CD4-positive, alpha-beta T cell treated with Interleukin-6 for 4 hours (primary cell): ENCODE results near the gene TOP2A.
"Not testable (repeated sequence)": the region's sequence is repeated elsewhere in the genome, so short reads cannot be mapped to it uniquely, and the experiment has no call there.

Source experiments
- DNase-seq: peaks from one replicate; pipeline ENCODE4 v3.0.0-alpha.2; 2020; ENCODE audit warnings: mixed read lengths

TOP2A gene

GRCh38 chr17:40431231-40431602, 13.5 kb upstream of the TOP2A start:
- DNase-seq: no peak

DNA sequence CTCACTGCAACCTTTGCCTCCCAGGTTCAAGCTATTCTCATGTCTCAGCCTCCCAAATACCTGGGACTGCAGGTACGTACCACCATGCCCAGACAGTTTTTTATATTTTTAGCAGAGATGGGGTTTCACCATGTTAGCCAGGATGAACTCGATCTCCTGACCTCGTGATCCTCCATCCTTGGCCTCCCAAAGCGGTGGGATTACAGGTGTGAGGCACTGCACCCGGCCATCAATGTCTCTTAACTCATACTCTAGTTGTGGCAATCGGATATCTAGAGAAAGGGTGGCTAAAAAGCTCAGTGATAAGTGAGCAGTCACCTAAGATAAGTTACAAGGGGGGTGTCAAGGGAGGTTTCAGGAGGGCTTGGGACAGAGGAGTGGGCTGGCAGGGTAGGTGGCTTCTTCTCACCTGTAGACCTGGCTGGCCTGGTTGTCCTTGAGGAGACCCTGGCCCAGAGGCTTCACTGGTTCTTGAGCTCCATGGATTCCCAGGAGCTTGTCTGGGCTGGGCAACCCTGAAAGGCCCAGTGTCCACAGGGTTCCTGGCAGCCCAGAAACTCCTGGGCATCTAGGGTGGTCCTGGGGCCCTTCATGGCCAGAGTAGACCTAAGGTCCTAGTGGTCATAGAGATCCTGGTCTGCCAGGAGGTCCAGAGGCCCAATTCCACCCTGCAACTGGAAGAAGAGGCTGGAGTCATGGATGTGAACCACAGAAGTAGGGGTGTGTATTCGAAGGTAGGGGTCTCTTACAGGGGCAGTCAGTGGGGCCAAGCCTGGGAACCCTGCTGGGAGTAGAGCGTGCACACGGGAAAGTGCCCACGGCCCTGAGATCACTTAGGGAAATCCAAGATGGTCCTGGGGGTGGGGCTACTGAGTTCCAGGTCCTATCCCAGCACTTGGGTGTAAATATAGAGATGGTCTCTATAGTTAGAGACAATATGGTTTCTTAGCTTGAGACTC, 12.9 kb upstream of the TOP2A start:
- DNase-seq: no peak

- DNase-seq: peak; percentile 22
Measured at GRCh38 chr17:40427002-40427491, 9.4 kb upstream of the TOP2A start.

- no peak for DNase-seq
Measured at GRCh38 chr17:40425741-40426140, 8.0 kb upstream of the TOP2A start.

DNA sequence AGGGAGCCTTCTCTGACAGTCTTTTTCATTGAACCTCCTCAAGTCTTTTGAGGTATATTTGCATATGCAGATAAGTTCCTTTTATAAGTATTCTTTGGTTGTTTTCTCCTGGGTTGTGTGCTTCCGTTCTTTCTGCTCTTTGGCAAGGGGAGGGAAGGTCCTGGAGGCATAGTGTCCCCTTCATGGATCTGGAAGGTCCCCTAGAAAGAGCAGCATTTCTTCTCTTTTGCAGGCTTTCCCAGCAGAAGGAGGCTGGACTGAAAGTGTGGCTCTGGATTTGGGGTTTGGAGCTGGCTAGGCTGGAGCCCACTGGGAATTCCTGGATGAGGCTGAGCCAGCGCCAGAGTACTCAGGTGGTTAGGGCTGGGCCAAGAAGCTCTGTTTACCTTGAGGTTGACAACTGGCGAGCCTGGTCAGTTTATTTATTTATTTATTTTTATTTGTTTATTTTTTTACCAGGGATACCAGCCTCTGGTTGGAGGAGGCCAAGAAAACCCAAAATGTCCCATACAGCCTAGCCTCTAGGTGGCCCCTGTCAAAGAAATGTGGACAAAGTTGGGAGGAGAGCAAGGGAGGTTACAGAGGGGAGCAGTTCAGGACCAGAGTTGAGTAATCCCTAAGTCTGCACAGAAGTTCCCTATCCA, 5.4 kb upstream of the TOP2A start:
- DNase-seq: no peak

DNA sequence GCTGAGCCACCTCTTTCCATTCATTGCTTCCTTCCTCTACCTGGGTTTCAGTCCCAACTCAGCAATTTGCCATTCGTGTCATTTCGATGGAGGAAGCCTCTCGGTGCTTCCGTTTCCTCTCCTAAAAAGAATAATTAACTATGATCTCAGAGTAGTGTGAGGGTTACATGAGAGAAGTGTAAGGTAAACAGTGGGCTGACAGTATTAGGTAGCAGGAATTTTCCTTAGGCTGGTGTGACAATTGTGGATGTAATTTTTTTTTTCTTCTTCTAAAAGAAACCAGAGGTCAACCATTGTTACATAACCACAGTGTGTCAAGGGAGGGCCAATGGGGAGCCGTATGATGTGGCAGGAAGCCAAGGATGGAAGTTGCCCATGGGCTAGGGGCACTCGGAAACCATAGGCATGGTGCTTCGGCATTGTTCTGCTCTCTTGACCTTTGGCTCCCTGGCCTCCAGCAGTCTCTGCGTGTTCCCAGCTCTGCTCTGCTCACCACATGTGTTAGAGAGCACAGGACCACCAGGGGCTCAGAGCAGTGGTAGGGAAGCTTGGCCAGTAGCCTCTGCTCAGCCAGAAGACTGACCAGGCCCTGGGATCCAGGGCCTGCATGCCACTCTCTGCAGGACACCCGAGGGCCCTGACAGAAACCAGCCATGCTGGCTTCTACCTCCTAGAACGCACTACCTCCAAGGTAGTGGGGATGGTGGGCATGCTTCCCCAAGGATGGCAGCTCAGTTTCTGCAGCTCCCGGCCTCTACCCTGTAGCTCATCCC, 2.0 kb upstream of the TOP2A start:
- peak; percentile 26 for DNase-seq

DNA sequence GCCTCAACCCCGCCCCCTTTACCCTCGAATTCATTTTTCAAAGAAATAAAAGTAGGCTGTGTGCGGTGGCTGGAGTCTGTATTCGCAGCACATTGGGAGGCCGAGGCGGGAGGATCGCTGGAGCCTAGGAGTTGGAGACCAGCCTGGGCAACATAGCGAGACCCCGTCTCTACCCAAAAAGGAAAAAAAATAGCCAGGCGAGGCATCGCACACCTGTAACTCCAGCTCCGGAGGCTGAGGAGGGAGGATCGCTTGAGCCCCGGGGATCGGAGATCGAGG, 671 bp upstream of the TOP2A start:
- DNase-seq: no peak

- DNase-seq: peak; percentile 15
Measured at GRCh38 chr17:40417258-40417608, 463 bp downstream of the TOP2A start.

DNA sequence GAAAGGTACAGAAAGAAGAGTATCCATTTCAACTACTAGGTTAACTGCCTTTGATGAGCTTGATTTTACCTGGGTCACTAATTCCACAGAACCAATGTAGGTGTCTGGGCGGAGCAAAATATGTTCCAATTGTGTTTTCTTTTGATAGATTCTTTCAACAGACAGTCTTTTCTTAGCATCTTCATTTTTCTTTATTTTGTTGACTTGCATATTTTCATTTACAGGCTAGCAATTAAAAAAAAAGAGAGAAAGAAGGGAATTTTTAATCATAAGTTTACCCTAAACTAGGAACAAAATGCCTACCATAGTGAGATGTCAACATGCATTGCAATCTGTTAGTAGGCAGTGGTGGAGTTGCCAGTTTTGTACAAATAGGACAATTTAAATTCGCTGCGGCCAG, 1.0 kb downstream of the TOP2A start:
- no peak for DNase-seq

GRCh38 chr17:40415390-40415789, 2.3 kb downstream of the TOP2A start:
- no peak for DNase-seq

- DNase-seq: not testable (repeated sequence)
Measured at GRCh38 chr17:40414312-40414711, 3.4 kb downstream of the TOP2A start.

GRCh38 chr17:40412880-40413279, 4.8 kb downstream of the TOP2A start:
- DNase-seq: no peak

GRCh38 chr17:40411821-40412220, 5.9 kb downstream of the TOP2A start:
- DNase-seq: no peak

- no peak for DNase-seq
Measured at GRCh38 chr17:40410082-40410481, 7.6 kb downstream of the TOP2A start.

- DNase-seq: not testable (repeated sequence)
Measured at GRCh38 chr17:40409540-40409939, 8.2 kb downstream of the TOP2A start.

DNA sequence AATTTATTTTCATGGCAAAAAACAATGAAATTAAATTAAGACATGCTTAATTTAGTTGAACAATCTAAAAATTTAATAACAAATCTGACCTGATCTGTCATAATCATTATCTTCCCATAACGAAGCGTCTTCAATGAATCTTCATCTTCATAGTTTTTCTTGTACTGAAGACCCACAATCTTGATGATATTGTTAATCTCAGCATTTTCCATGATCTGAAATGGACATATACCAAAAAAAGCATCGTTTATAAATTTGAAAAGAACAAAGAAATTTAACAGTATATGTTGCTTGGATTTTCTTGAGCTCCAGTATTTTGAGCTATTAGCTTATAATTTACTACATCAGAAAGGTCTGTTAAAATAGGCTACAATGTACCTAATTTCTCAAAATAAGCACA, 10.2 kb downstream of the TOP2A start:
- DNase-seq: no peak

- no peak for DNase-seq
Measured at GRCh38 chr17:40404003-40404402, 13.7 kb downstream of the TOP2A start.

DNA sequence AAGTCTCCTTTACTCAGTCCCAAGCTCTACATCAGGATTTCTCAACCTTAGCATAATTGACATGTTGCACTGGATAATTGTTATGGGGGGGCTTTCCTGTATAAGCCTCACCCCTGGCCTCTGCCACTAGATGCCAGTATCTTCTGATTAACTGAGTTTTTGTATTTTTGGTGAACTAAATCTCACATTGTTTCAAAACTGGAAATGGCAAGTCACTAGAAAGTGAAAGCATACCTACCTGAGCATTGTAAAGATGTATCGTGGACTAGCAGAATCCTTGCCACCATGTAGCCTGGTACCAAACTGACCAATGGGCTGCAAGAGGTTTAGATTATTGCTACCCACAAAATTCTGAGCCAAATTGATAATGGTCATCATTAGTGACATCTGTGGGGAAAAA, 15.0 kb downstream of the TOP2A start:
- DNase-seq: no peak

- no peak for DNase-seq
Measured at GRCh38 chr17:40399185-40399584, 18.5 kb downstream of the TOP2A start.

- DNase-seq: not testable (repeated sequence)
Measured at GRCh38 chr17:40386555-40386954, 31.1 kb downstream of the TOP2A start.

DNA sequence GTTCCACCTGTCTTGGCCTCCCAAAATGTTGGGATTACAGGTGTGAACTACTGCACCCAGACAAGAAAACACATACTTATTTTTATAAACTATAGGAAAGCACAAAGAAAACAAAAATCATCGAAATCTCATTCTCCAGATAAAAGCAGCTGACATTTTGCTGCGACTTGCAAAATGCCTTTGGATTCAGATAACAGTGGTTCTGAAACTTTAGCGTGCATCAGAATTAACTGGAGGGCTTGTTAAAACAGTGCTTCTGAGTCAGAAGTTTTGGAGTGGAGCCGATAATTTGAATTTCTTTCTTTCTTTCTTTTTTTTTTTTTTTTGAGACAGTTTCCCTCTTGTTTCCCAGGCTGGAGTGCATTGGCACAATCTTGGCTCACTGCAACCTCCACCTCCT, 35.4 kb downstream of the TOP2A start:
- DNase-seq: no peak

GRCh38 chr17:40378966-40379365, 38.7 kb downstream of the TOP2A start:
- DNase-seq: no peak

DNA sequence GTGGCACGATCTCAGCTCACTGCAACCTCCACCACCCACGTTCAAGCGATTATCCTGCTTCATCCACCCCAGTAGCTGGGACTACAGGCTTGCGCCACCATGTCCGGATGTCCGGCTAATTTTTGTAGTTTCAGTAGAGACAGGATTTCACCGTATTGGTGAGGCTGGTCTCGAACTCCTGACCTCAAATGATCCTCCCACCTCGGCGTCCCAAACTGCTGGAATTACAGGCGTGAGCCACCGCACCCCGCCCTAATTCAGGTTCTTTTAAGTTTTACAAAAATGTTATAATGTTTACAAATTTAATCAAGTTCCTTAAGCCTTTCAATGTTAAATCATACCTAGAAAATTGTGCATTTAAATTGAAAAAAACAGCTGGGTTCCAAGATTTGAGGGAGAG, 39.9 kb downstream of the TOP2A start:
- no peak for DNase-seq

GRCh38 chr17:40376541-40376940, 41.2 kb downstream of the TOP2A start:
- DNase-seq: not testable (repeated sequence)
